Measurements from ENCODE around the gene SLC7A1. TPM values are rescaled to one million over a fixed set of nuclear protein-coding genes. Genes with fewer than 3 reads are reported as not detected.
A peak's percentile ranks its signal among the peaks of the same experiment; 100 is the strongest.

The SLC7A1 gene
- total RNA-seq, 1 experiment from 2014 or later, result 24.7 TPM

GRCh38 chr13:29583073-29583785, 12.3 kb downstream of the SLC7A1 start:
- peak; percentile 95 for DNase-seq (ENCODE audit: low read depth)

- DNase-seq (ENCODE audit: low read depth), result no peak
These were observed 13.3 kb downstream of the SLC7A1 start for GRCh38 chr13:29582171-29582570.

- DNase-seq (ENCODE audit: low read depth), result no peak
These were observed 13.8 kb downstream of the SLC7A1 start for GRCh38 chr13:29581666-29582065.

- DNase-seq (ENCODE audit: low read depth), result no peak
These were observed 16.4 kb downstream of the SLC7A1 start for GRCh38 chr13:29579094-29579493.

- no peak for DNase-seq (ENCODE audit: low read depth)
These were observed 17.0 kb downstream of the SLC7A1 start for GRCh38 chr13:29578300-29579085.

GRCh38 chr13:29577136-29578051, 18.1 kb downstream of the SLC7A1 start:
- DNase-seq (ENCODE audit: low read depth), result no peak

- no peak for DNase-seq (ENCODE audit: low read depth)
These were observed 18.9 kb downstream of the SLC7A1 start for GRCh38 chr13:29576581-29576980.

- DNase-seq (ENCODE audit: low read depth), result no peak
These were observed 20.4 kb downstream of the SLC7A1 start for GRCh38 chr13:29575098-29575497.

- DNase-seq (ENCODE audit: low read depth), result no peak
These were observed 22.3 kb downstream of the SLC7A1 start for GRCh38 chr13:29573190-29573589.

- no peak for DNase-seq (ENCODE audit: low read depth)
These were observed 22.9 kb downstream of the SLC7A1 start for GRCh38 chr13:29572575-29572974.

- no peak for DNase-seq (ENCODE audit: low read depth)
These were observed 23.5 kb downstream of the SLC7A1 start for GRCh38 chr13:29571876-29572570.

GRCh38 chr13:29570051-29570654, 25.3 kb downstream of the SLC7A1 start:
- DNase-seq (ENCODE audit: low read depth), result no peak

GRCh38 chr13:29569253-29570050, 26.0 kb downstream of the SLC7A1 start:
- DNase-seq (ENCODE audit: low read depth), result no peak

GRCh38 chr13:29568731-29569130, 26.8 kb downstream of the SLC7A1 start:
- DNase-seq (ENCODE audit: low read depth), result no peak

- no peak for DNase-seq (ENCODE audit: low read depth)
These were observed 28.1 kb downstream of the SLC7A1 start for GRCh38 chr13:29567411-29567810.

GRCh38 chr13:29566206-29566605, 29.3 kb downstream of the SLC7A1 start:
- no peak for DNase-seq (ENCODE audit: low read depth)

GRCh38 chr13:29564818-29565217, 30.7 kb downstream of the SLC7A1 start:
- no peak for DNase-seq (ENCODE audit: low read depth)

- DNase-seq (ENCODE audit: low read depth), result no peak
These were observed 31.1 kb downstream of the SLC7A1 start for GRCh38 chr13:29564373-29564772.

- no peak for DNase-seq (ENCODE audit: low read depth)
These were observed 31.5 kb downstream of the SLC7A1 start for GRCh38 chr13:29563941-29564340.

Measured in HT1080 (cell line).